NCI-H524 (cell line): ENCODE measurements around the gene NXNL1.
"Not testable (repeated sequence)": the region's sequence is repeated elsewhere in the genome, so short reads cannot be mapped to it uniquely, and the experiment has no call there.

Experiments
- DNase-seq, 2 experiments: peaks; one replicate each; lab custom pipeline; 2025; lab: John Stamatoyannopoulos, UW

The NXNL1 gene

DNA sequence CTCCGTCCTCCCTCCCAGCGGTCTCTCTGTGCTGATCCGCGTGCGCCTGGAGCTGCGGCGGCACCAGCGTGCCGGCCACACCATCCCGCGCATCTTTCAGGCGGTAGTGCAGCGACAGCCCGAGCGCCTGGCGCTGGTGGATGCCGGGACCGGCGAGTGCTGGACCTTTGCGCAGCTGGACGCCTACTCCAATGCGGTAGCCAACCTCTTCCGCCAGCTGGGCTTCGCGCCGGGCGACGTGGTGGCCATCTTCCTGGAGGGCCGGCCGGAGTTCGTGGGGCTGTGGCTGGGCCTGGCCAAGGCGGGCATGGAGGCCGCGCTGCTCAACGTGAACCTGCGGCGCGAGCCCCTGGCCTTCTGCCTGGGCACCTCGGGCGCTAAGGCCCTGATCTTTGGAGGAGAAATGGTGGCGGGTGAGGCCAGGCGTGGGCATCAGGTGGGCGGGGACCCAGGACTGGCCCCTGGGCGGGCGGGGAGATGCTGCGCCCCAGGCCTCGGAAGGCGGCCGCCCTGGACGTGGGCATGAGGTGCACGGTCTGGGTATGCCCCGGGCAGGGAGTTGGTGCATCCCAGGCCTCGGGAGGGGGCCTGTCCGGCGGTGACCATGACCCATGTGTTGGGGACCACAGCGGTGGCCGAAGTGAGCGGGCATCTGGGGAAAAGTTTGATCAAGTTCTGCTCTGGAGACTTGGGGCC, 26.0 kb upstream of the NXNL1 start:
- DNase-seq, result no peak

DNA sequence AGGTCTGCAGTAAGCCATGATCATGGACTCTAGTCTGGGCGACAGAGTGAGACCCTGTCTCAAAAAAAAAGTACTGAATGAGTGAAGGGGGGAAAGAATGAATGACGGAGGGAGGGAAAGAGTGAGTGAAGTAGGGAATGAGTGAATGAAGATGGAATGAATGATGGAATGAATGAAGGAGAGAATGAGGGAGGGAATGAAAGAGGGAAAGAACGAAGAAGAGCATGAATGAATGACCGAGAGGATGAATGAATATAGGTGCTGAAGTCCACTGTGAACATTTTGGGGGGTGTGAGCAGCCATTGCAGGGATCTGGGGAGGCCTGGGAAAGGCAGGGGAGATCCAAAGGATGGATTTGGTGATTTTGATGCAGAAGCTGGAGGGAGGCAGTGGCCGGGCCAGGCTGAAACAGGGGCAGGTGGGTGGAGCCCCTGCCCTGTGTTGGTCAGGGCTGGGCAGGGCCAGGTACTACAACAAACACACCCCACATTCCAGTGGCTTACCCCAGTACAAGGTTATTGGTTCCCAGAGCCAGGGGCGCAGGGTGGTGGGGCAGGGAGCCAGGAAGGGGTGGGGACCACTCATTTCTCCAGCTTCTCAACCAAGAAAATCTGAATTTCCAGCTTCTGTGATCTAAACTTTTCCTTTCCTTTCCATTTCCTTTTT, 23.9 kb upstream of the NXNL1 start:
- no peak for DNase-seq

DNA sequence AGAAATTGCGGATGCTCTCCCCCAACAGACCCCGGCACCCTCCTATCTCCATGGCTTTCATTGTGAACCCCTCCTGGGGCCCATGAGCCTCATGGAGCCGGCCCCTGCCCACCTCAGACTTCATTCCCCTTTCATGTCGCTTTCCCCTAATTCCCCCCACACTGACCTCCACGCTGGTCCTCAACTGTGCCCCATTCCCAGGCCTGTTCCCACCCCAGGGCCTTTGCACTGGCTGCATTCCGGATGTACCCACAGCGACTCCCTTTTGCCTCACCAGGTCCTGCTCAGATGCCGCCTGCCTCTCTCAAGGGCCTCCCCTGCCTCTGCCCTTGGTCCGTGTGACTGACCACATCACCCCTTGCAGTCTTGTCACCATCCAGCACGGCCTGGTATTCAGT, 22.9 kb upstream of the NXNL1 start:
- DNase-seq, result no peak

DNA sequence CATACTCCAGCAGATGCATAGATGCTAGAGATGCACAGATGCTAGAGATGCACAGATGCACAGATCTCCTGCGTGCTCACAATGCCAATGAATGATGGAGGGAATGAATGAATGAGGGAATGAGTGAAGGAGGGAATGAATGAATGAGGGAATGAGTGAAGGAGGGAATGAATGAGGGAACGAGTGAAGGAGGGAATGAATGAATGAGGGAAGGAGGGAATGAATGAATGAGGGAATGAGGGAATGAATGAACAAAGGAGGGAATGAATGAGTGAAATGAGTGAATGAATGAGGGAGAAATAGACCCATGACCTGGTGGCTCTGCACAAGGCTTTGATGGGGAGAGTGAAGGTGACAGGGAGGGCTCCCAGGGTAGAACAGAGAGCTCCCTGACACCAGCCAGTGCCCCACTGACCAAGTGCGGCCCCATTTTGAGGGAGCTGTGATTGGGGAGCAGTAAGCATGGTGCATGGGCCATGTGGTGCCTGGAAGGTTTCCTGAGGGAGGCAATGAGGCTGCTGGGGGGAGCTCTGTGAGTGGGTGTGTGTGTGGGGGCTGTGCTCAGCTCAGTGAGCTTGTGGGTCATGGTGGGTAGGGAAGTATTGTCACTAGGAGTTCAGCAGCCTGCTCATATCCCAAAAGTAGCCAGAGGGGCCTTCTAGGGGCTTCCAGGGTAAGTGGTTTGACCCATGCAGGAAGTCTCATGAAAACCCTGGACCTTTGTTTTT, 22.3 kb upstream of the NXNL1 start:
- DNase-seq, result no peak

DNA sequence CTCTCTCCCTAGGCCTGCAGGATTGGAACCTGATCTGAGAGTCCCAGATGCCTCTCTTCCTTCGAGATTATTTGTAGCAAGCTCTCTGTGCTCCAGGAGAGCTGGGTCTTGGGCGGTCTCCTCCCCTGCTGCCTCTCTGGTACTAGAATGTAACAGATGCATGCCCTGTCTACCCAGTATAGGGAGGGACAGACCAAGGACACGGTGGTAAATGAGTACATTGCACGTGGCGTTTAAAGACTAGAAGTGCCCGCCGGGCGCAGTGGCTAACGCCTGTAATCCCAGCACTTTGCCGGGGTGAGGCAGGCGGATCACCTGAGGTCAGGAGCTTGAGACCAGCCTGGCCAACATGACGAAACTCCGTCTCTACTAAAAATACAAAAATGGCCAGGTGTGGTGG, 21.3 kb upstream of the NXNL1 start:
- no peak for DNase-seq

DNA sequence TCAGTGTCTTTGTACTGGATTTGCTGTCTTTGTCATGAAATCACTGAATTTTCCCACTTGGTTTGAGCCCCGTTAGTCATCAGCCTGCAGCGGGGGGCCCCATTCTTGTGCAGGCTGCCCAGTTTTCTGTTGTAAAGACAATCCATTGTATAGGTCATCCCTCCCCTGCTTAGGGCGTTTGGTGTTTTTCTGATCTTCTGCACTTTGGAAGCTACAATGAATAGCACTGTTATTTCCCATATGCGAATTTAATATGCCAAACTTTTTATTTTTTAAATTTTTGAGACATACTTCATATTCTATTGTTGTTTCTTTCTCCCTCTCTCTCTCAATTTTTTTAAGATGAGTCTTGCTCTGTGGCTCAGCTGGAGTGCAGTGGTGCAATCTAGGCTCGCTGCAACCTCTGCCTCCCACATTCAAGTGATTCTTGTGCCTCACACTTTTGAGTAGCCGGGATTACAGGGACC, 18.6 kb upstream of the NXNL1 start:
- DNase-seq, result no peak

DNA sequence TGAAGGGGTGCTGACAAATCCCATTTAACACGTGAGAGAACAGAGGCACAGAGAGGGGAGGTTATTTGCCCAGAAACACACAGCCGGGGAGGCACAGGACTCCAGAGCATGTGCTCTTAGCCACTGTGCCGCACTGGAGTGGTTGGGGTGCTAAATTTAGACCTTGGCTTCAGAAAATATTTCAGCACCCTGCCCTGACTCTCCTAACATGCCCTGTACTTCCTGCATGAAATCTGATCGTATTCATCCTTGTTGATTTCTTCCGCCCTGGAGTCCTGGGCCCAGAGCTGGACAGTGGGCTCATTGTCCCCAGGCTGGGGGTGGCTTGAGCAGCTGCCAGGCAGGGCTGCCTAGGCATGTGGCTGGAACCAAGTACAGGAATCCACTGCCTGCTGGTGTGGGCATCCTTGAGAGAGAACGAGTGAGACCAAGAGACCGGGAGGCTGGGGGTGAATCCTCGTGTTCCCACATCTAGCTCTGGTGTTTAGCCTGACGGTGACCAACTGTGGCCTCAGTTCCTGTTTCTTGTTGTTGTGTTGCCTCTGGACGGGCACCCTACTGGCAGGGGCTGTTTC, 14.9 kb upstream of the NXNL1 start:
- DNase-seq, result no peak

DNA sequence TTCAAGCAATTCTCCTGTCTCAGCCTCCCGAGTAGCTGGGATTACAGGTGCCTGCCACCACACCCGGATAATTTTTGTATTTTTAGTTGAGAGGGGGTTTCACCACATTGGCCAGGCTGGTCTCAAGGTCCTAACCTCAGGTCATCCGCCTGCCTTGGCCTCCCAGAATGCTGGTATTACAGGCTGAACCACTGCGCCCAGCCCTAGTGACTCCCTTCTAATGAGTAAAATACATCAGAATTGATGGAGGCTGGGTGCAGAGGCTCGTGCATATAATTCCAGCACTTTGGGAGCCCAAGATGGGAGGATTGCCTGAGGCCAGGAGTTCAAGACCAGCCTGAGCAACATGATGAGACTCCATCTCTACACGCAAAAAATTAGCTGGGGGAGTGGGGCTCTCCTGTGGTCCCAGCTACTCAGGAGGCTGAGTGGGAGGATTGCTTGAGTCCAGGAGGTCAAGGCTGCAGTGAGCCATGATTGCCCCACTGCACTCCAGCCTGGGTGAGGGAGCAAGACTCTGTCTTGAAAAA, 14.3 kb upstream of the NXNL1 start:
- DNase-seq, result not testable (repeated sequence)

DNA sequence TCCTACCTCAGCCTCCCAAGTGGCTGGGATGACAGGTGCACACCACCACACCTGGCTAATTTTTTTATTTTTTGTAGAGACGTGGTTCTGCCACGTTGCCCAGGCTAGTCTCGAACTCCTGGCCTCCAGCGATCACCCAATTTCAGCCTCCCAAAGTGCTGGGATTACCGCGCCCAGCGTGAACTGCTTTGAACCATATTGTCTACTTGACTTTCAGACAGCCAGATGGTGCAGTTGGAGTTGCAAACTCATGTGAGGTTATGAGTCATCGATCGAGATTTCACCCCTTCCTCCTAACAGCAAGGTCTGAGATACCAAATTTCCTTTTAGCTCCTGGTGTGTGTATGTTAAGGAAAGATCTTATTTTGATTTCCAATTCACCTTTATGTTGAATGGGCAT, 12.3 kb upstream of the NXNL1 start:
- peak; percentile 62 to 87 for DNase-seq

DNA sequence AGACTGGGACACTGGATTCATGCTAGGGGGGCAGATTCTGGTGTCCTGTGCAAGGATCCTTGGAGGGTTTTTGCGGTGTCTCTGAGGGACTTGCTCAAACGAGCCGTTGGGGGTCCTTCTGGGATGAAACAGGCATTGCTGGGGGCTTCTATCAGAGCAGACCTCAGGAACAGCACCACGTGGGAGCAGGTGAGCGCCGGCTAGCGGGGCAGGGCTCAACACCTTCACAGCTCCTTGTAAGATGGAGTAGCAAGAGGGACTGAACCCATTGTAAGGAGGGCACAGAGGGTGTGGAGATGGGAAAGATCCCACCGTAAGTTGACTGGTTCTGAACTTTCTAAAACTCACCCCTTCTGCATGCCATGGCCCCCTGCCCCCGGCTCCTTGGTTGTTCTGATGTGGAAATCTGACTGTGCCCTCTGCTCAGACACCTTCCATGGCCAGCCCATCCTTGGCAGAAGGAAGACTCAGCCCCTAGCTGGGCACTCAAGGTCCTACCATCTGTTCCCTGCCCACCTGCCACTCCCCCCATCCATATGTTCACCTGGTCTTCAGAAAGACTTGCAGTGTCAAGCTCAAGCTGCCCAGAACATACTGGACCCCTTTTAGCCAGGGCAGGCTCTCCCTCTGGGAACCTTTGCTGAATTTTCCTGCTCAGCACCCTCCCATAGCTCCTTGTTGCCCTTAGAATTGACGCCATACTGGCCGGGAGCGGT, 10.8 kb upstream of the NXNL1 start:
- peak; percentile 95 to 98 for DNase-seq

DNA sequence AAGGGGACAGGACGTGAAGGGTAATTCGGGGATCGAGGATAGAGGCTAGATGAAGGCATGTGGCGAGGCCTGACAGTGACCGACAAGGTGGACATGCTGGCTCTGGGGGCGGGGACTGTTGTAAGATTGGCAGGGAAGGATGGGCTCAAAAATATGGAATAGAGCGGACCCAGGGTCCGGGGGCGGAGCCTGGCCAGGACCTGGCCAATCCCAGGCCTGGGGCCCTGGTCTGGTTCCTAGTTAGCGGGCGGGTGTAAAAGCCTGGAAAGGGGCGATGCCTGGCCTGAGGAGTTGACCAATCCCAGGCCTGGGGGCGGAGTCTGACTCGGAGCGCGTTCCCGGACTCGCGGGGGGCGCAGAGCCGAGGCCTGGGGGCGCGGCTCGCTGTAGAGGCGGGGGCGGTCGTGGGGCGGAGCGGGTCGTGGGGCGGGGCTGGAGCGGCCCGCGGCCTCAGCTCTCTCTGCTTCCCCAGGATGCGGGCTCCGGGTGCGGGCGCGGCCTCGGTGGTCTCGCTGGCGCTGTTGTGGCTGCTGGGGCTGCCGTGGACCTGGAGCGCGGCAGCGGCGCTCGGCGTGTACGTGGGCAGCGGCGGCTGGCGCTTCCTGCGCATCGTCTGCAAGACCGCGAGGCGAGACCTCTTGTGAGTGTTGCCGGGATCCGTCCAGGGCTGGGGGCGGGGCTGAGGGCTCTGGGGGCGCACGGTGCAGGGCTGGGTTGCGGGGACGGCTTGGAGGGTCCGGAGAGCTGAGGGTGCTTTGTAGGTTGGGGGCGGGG, 9.5 kb upstream of the NXNL1 start, which contains the start of gene SLC27A1:
TSS of gene SLC27A1 (plus strand) at position 457 of the 774 bp plus-strand sequence. CDS start at position 474, 17 bp downstream.
- DNase-seq, result peak; percentile 99 to 100

DNA sequence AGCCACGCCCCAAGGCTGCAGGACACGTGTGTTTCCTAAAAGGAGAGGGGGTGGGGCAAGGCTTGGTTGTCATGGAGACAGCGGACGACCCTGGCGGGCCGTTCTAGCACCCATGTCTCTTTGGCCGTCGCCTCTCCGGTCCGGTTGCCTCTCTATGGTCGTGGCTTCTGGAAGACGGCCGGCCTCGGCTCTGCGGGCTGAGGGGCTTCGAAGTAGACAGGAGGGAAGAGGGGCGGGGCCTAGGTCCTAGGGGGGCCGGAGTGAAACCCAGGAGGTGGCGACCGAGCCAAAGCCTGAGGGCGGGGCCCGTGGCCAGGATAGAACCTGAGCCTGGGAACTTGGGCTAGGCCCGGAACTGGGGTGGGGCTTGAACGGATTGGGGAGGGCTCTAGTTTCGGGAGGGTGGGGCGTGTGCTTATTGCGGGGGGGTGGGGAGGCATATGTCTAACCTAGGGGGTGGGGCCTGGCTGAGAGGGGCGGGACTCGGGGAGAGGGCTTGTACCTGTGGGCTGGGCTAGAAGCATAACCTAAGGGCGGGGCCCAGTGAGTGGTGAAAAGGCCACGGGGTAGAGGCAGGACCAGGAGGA, 8.8 kb upstream of the NXNL1 start:
- DNase-seq, result peak; percentile 98 to 99

DNA sequence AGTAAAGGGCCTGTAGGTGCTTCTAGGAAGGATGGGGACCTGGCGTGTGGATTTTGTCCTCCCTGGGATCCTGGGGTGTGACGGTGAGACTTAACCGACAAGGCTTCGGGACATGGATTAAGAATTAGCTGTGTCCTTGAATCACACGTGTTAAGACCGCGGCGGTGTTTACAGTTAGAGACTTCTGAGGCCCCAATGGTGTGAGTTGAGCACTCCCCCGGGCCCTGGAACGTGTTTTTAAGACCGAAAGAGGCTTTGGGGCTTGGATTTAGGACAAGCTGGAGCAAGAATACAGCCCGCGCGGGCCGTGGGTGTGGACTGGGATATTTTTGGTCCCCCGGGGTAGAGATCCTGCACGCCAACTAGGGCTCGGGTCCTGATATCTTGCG, 8.4 kb upstream of the NXNL1 start:
- DNase-seq, result peak in 1 of 2 experiments; percentile 82

DNA sequence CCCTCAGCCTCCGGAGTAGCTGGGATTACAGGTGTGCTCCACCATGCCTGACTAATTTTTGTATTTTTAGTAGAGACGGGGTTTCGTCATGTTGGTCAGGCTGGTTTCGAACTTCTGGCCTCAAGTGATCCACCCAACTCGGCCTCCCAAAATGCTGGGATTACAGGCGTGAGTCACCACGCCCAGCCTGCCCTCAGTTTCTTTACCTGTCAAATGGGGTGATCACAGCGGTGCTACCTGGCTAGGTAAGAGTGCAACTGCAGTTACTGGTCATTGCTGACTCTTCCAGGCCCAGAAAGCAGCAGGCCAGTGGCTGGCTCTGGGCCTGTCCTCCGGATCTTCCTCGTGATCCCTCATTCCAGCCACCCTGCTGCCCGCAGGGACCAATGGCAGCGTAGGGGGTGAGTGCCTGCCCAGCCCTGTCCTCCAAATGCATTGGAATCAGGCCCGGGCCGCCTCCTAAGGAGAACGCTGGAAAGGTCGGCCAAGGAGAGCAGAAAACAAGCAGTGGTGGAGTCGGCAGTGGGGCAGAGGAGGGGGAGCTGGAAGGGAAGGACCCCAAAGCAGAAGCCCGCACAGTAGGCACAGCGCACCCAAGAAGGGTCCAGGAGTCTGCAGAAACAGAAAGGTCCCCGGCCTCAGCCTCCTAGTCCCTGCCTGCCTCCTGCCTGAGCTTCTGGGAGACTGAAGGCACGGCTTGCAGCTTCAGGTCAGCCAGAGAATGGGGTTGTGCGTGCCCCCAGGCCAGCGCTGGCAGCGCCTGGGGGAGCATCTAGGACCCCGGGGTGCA, 7.8 kb upstream of the NXNL1 start:
- no peak for DNase-seq

DNA sequence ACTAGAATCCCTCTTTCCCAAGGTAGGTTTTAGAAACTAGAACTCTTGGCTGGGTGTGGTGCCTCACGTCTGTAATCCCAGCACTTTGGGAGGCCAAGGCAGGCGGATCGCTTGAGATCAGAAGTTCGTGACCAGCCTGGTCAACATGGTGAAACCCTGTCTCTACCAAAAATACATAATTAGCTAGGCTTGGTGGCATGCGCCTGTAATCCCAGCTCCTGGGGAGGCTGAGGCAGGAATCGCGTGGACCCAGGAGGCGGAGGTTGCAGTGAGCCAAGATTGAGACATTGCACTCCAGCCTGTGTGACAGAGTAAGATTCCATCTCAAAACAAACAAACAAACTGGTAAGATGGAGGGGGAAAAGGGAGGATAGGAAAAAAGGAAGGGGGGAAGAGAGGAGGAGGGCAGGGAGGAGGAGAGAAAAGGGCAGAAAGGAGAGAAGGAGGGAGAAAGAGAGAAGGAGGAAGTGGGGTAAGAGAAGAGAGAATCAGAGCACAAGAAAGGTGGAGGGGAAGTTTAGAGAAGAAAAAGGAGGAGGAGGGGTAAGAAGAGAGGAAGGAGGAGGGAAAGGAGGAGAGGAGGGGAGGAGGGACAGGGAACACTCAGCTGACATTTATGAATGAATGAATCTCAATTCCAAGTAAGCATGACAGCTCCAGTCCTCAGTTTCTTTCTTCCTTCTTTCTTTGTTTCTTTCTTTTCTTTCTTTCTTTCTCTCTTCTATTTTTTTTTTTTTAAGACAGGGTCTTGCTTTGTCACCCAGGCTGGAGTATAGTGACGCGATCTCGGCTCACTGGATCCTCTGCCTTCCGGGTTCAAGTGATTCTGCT, 7.0 kb upstream of the NXNL1 start:
- DNase-seq, result no peak

DNA sequence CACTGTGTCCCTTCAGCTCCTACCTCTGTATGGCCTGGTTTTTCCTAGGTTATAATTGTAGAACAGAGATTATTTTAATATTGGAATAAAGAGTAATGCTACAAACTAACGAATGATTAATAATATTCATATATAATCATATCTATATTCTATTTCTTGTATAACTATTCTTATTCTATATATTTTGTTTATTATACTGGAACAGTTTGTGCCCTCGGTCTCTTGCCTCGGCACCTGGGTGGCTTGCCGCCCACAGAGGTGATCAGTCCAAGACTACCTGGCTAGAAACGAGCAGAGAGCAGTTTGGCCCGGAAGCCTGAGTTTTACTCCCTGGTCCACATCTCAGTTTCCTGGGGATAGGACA, 5.7 kb upstream of the NXNL1 start:
- no peak for DNase-seq

DNA sequence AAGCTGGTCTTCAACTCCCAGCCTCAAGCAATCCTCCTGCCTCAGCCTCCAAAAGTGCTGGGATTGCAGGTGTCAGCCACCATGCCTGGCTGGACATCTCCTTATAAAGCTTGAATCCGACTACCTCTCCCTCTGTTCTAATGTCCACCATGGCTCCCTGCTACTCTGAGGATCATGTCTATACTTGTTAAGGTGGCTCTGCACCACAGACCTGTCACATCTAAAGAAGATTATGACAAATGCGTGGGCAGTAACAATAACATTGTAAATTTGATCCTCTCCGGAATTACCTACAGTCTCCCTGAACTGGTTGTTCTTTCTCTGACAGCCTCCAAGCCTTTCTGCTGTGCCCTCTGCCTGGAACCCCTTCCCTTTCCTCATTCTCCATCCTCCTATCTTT, 1.8 kb downstream of the NXNL1 start:
- DNase-seq, result no peak

DNA sequence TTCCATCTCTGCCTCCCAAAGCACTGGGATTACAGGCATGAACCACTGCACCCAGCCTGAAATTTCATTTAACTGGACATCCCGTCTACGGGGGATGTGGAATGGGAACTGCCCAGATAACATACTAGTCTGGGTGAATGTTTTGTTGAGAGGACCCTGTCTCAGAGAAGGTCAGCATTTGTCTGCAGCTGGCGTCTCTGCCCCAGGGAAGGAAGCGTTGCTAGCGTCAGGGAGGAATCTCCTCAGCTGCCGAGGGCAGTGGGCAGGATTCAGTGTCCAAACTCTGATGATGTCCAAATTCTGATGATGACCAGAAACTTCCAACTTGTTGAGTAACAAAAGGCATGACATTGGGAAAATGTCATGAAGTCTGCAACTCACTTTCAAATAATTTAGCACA, 3.1 kb downstream of the NXNL1 start:
- no peak for DNase-seq

DNA sequence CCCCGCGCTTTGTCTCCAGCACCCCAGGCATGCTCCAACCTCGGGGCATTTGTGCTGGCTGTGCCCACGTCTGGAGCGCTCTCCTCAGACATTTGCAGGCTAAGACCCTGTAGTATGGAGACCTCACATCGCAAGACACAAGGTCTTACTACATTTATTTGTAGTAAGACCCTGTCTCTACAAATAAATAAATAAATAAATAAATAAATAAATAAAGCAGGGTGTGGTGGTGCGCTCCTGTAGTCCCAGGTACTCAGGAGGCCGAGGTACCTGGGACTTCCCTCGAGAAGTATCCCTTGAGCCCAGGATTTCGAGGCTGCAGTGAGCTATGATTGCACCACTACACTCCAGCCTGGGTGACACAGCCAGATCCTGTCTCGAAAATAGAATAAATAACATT, 4.6 kb downstream of the NXNL1 start:
- DNase-seq, result no peak
